ENCODE results near the gene ZDHHC22.
A peak's percentile ranks its signal among the peaks of the same experiment; 100 is the strongest.

The ZDHHC22 gene

DNA sequence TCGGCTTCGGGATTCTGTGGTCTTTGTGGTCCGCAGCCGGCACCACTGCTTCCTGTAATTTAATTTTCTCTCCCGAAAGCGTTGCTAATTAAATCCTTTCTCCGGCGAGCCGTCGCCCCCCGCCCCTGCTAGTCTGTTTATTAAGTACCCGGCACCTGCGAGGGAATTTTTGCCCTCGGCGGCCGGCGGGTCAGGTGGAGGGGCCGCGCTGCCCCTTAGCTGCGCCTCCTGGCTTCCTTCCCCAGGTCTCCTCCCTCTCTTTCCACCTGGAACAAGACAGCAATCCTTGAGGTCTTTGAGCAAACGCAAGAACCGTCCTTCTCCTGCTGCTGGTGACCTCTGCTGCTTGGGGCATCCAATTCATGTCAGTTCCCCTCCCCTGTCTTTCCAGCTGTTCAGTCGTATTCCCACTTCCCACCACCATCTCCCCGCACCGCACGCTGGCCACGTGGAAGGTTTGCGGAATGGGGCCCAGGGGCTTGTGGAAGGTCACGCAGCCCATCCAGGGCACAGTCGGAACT, 16.2 kb downstream of the ZDHHC22 start:
- no peak for DNase-seq

DNA sequence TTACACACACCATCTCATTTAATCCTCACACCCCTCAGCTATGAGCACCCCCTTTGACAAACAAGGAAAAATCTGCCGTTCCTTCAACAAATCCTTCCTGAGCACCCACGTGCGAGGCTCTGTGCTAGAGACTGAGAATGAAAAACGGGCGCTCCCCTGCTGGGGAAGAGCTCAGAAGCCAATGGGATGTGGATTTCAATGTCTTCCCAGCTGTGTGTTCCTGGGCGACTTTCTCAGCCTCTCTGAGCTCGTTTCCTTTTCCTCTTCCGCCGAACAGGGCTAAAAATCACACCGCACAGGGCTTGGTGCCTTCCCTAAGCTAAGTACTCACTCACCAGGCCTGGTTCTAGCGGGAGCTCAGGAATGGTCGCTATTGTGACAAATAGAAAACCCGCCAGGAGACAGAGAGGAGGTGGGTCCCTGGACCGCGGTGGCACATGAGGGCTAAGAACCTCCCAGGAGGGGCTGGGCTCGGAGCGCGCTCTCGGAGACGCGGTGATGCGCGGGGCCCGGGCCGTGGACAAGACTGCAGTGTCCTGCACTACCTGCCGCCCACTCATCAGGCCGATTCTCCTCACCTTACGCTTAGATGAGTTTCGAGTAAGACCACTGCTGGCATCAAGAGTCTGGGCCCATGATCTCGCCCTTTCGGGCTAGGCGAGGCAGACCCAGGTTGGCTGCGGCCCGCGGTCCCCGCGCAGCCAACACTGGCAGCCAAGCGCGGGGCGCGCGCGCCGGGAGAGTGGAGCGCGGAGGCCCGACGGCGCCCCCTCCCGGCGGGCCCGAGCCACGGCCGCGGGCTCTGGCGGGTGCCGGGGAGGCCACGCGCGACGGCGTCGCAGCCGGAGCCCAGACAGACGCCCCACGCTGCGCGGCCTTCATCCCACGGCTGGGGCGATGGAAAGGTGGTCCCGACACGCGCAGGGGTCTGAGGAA, 17.0 kb downstream of the ZDHHC22 start:
- peak; percentile 33 for DNase-seq

GRCh38 chr14:77123381-77124325, 17.9 kb downstream of the ZDHHC22 start:
- DNase-seq = no peak

- no peak for DNase-seq
Observed at GRCh38 chr14:77122526-77123125, 19.0 kb downstream of the ZDHHC22 start.

GRCh38 chr14:77120771-77121743, 20.5 kb downstream of the ZDHHC22 start:
- peak; percentile 49 for DNase-seq

DNA sequence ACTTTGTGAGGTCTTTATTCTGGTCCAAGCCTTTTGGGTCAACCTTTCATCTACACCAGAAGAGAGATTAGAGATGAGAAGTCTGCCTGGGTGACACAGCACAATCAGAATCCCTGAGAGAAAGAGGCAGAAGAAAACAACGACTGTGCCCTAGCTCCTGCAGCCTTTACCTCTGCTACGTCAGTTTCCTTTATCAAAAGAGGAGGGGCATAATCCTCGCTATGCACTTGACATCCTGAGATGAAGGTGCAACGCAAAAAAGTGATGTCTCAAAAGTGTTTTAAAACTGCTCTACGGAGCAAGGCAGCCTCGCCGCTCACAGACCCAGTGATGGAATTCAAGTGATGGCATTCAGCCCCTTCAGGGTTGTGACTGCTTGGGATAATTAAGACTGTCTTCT, 21.7 kb downstream of the ZDHHC22 start:
- peak; percentile 24 for DNase-seq

GRCh38 chr14:77116172-77116817, 25.3 kb downstream of the ZDHHC22 start:
- DNase-seq = no peak

DNA sequence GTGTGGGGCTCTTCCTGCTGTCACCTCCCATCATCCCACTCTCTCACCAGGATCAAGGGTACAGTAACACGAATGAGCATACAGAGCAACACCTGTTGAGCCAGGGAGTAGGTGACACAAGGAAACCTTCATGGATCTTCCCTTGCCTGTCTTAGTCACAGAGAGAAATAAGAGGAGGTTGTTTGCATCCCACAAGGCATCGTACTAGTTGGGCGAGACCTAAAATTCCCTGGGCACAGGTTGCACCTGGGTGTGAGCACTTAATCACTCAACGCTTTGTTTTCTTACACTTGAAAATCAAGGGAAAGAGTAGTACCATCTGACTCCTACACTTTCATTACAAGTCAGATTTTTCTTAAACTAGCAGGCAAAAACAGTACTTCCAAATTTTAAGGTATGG, 27.0 kb downstream of the ZDHHC22 start:
- DNase-seq = no peak

DNA sequence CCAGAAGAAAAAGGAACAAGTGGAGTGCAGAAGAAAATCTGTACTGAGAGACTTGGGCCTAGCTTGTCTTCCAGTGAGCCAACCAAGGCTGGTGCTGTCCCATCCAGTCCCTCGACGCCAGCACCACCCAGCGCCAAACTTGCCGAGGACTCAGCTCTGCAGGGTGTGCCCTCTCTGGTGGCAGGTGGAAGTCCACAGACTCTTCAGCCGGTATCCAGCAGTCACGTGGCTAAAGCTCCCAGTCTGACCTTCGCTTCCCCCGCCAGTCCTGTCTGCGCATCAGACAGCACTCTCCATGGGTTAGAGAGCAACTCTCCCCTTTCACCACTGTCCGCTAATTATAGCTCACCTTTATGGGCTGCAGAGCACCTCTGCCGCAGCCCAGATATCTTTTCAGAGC, 27.9 kb downstream of the ZDHHC22 start:
- no peak for DNase-seq

GRCh38 chr14:77111021-77111420, 30.6 kb downstream of the ZDHHC22 start:
- no peak for DNase-seq

DNA sequence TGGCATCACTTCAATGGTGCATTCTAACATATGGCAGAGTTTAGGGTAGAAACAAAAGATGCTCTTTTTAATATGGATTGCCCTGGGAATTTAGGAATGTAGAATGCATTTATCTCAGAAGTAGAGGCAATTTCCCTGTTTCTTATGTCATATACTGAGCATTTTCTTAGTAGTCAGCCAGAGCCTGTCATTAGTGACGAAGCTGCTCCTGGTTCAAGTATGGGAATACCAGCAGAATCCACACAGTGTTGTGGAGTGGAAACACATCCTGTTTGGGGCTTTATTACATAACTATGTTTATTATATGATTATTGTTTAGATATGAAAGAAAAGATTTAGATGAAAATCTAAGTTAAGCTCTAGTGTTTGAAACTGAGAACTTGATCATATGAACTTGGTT, 31.3 kb downstream of the ZDHHC22 start:
- DNase-seq = no peak

- no peak for DNase-seq
Observed at GRCh38 chr14:77109656-77110055, 31.9 kb downstream of the ZDHHC22 start.

- no peak for DNase-seq
Observed at GRCh38 chr14:77108753-77109152, 32.8 kb downstream of the ZDHHC22 start.

DNA sequence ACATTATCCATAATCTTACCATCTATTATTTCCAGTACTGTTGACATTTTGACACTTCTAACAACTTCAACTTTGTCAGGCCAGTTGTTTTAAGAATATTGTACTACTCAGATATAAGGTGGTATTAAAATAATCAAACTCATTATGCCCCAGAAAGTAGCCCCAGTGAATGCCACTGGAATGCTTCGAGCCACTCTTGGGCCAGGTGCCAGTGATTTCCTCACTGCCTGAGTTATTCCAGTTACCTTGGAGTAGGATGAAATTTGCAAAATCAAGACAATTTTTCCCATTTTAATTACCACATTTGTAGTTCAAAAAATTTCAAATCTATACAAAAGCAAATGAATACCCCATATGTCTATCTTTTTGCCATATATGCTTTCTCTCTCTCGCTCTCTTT, 34.4 kb downstream of the ZDHHC22 start:
- DNase-seq = no peak

GRCh38 chr14:77106666-77107065, 34.9 kb downstream of the ZDHHC22 start:
- DNase-seq = no peak

GRCh38 chr14:77105145-77105939, 36.2 kb downstream of the ZDHHC22 start:
- DNase-seq = no peak

GRCh38 chr14:77104393-77104792, 37.2 kb downstream of the ZDHHC22 start:
- DNase-seq = no peak

DNA sequence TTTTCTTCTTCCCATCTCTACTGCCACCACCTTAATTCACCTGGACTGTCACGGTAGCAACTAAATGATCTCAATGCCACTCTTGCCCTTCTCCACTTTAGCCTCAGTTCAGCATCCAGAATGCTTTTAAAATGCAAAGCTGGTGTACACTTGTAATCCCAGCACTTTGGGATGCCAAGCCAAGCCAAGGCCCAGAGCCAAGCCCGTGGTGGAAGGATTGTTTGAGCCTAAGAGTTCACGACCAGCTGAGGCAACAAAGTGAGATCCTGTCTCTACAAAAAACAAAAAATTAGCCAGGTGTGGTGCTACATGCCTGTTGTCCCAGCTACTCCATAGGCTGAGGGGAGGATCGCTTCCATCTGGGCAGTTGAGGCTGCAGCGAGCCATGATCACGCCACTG, 37.6 kb downstream of the ZDHHC22 start:
- no peak for DNase-seq

- no peak for DNase-seq
Observed at GRCh38 chr14:77103475-77103874, 38.1 kb downstream of the ZDHHC22 start.

- no peak for DNase-seq
Observed at GRCh38 chr14:77102154-77102553, 39.4 kb downstream of the ZDHHC22 start.
